Right lobe of liver (tissue), 4 donors: ENCODE measurements around the gene GADL1.

ENCODE experiments used
- POLR2A ChIP-seq: fragments of 450-650 bp; IDR thresholded peaks from one replicate; pipeline ENCODE4 v1.6.1; 2017; ENCODE audit warnings: antibody characterized with exemption, mild to moderate bottlenecking
- TF ChIP-seq, protein P1 (sequence below), 4 donors: fragments of 200-600 bp in 3 of 4; fragments of 450-650 bp in 1 of 4; IDR thresholded peaks; one replicate each; pipeline versions ENCODE4 v1.5.1 to v1.8.0; 2016 to 2022; ENCODE audit warnings: antibody characterized with exemption in 4 of 4, mild to moderate bottlenecking in 2 of 4
- donor health status: DM: no; HTN: no; CAD: no.
- donor health status: DM: no; HTN: no; CAD: no.
- donor health status: DM: no; HTN: yes; CAD: no.

DNA sequence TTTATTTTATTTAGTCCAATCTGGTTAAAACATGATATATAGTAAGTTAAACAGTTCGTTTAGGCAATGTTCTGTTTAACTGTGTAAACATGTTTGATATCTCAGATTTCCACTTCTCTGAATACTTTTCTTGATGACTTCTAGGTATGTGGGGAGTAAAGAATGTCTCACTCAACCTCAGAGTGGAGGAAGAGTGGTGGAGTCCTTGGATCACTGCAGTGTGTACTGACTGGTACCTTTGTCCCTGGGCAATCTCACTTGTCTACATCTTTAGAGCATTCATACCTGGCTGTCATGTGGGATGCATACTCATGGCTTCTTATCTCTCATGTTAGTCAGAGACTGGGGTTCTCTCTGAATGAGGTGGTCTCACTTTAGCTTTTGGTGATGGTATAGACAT lies 15.6 kb downstream of the GADL1 start:
- TF ChIP-seq, protein P1, sequence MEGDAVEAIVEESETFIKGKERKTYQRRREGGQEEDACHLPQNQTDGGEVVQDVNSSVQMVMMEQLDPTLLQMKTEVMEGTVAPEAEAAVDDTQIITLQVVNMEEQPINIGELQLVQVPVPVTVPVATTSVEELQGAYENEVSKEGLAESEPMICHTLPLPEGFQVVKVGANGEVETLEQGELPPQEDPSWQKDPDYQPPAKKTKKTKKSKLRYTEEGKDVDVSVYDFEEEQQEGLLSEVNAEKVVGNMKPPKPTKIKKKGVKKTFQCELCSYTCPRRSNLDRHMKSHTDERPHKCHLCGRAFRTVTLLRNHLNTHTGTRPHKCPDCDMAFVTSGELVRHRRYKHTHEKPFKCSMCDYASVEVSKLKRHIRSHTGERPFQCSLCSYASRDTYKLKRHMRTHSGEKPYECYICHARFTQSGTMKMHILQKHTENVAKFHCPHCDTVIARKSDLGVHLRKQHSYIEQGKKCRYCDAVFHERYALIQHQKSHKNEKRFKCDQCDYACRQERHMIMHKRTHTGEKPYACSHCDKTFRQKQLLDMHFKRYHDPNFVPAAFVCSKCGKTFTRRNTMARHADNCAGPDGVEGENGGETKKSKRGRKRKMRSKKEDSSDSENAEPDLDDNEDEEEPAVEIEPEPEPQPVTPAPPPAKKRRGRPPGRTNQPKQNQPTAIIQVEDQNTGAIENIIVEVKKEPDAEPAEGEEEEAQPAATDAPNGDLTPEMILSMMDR (IDR thresholded peaks at IDR 0.05) = no peak
- TF ChIP-seq POLR2A = no peak
